PC-9 (cell line): ENCODE data around the gene EGFL8. TPM values are rescaled to one million over a fixed set of nuclear protein-coding genes. Genes with fewer than 3 reads are reported as not detected.

ENCODE experiments used
- BruUV-seq: library from RNA; stranded (reverse); fragments of 400-500 nt; replicated peaks from 2 replicates; lab custom pipeline; 2021; lab: Mats Ljungman, UMichigan
- CTCF ChIA-PET: fragments of 300-600 bp; sonication (Branson Sonifier 250); formaldehyde crosslinking; loops from one replicate; lab custom pipeline; 2022; ENCODE audit warnings: antibody characterized with exemption; lab: Charles Lee
- POLR2A ChIA-PET: fragments of 300-600 bp; sonication (Branson Sonifier 250); formaldehyde crosslinking; loops from one replicate; lab custom pipeline; 2022; ENCODE audit warnings: antibody characterized with exemption; ENCODE audit not compliant: unreplicated experiment; lab: Charles Lee
- DNase-seq, 2 experiments: peaks; one replicate each; pipeline versions ENCODE4 v3.0.0 to v3.0.0-alpha.2; 2015 to 2022; ENCODE audit warnings: mixed read lengths in 1 of 2
- H2AFZ ChIP-seq: fragments of 200-600 bp; sonication (generic); 2 replicates; pipeline ENCODE4 v1.8.1; 2017; ENCODE audit warnings: antibody characterized with exemption
- H3F3A ChIP-seq: fragments of 200-600 bp; sonication (generic); 2 replicates; pipeline ENCODE4 v1.8.1; 2017; ENCODE audit warnings: antibody characterized with exemption, mild to moderate bottlenecking, low read depth; ENCODE audit not compliant: insufficient read depth
- H3K27ac ChIP-seq: fragments of 200-600 bp; sonication (generic); 2 replicates; pipeline ENCODE4 v1.6.1; 2016; ENCODE audit warnings: mixed run types
- H3K27me3 ChIP-seq: fragments of 200-600 bp; sonication (generic); 2 replicates; pipeline ENCODE4 v1.6.1; 2016; ENCODE audit warnings: low read depth, mixed run types; ENCODE audit not compliant: insufficient read depth
- H3K36me3 ChIP-seq: fragments of 200-600 bp; sonication (generic); 2 replicates; pipeline ENCODE4 v1.6.1; 2016; ENCODE audit warnings: low read depth, mixed run types
- H3K4me1 ChIP-seq: fragments of 200-600 bp; sonication (generic); replicated peaks from 2 replicates; pipeline ENCODE4 v1.6.1; 2016; ENCODE audit warnings: mixed run types; ENCODE audit not compliant: insufficient read depth
- H3K4me2 ChIP-seq: fragments of 200-600 bp; sonication (generic); 2 replicates; pipeline ENCODE4 v1.6.1; 2017; ENCODE audit warnings: mixed run types
- H3K4me3 ChIP-seq: fragments of 200-600 bp; sonication (generic); 2 replicates; pipeline ENCODE4 v1.6.1; 2016; ENCODE audit warnings: mixed run types
- H3K79me2 ChIP-seq: fragments of 200-600 bp; sonication (generic); 2 replicates; pipeline ENCODE4 v1.6.1; 2017; ENCODE audit warnings: low read depth, mixed run types
- H3K9me2 ChIP-seq: fragments of 200-600 bp; sonication (generic); 2 replicates; pipeline ENCODE4 v1.8.1; 2017; ENCODE audit warnings: mild to moderate bottlenecking; ENCODE audit not compliant: insufficient read depth
- H3K9me3 ChIP-seq: fragments of 200-600 bp; sonication (generic); 2 replicates; pipeline ENCODE4 v1.8.1; 2016; ENCODE audit warnings: low read depth; ENCODE audit not compliant: insufficient read depth
- H4K20me1 ChIP-seq: fragments of 200-600 bp; sonication (generic); 2 replicates; pipeline ENCODE4 v1.8.1; 2017; ENCODE audit not compliant: insufficient read depth
- EZH2 ChIP-seq: fragments of 200-600 bp; sonication (generic); IDR thresholded peaks from 2 replicates; pipeline ENCODE4 v1.8.0; 2017; ENCODE audit warnings: antibody characterized with exemption, low read depth
- intact Hi-C: fragments of 100-400 bp; cut with micrococcal nuclease; formaldehyde crosslinking; loops from one replicate; pipeline ENCODE4 v1.10.0; 2022; ENCODE audit not compliant: unreplicated experiment
- total RNA-seq: library from RNA; stranded (reverse); gene quantifications from 2 replicates; pipeline ENCODE4 v1.2.3, GENCODE V29; 2021
- TF ChIP-seq, protein P1 (sequence below): fragments of 200-600 bp; sonication (generic); conservative IDR thresholded peaks from 2 replicates; pipeline ENCODE4 v1.6.1; 2017; ENCODE audit warnings: mixed run types, antibody characterized with exemption, mild to moderate bottlenecking, moderate library complexity

EGFL8 gene
- total RNA-seq, 1 experiment from 2014 or later: 26.0 TPM

DNA sequence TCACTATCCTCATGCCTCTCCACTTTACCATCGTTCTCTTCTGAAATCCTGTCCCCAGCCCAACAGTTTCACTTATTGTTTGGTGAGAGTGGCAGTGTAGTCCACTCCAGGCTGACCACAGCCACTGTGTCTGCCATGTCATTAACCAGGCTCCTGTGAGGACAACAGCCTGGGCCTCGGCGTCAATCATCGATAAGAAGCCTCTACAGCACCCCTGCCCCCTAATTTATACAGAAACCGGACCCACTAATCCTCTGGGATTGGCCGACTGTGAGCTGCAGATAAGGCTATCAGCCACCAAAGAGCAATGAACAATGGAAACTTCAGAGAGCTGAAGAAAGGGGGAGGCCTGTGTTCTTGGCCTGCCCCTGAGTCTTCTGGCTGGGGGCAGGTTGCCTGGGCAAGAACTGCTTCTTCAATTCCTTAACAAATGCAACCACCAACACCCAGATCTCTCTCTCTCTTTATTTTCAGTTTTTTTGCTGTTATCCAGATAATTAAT, 3.4 kb downstream of the EGFL8 start:
- 0 out of 2 replicates have a peak, but pooled peaks cover under 1% of the 10 kb centered on the region for H3K4me1 ChIP-seq
- H3K9me3 ChIP-seq: no peaks in the 10 kb centered on the region
- no peaks in the 10 kb centered on the region for H3K9me2 ChIP-seq
- ChIA-PET CTCF (no interaction called here), POLR2A (no interaction called here)
- no peaks in the 10 kb centered on the region for H3K79me2 ChIP-seq
- H3K4me2 ChIP-seq: no peak overlapping the region
- peaks cover 17% of the 10 kb centered on the region; the same call in 1 of the 2 replicates for H3F3A ChIP-seq
- no peak for DNase-seq
- no peak overlapping the region for H3K4me3 ChIP-seq
- H3K36me3 ChIP-seq: no peaks in the 10 kb centered on the region
- no TSS peak for BruUV-seq
- intact Hi-C loops: no loop called here
- H3K27ac ChIP-seq: no peak overlapping the region
- TF ChIP-seq, protein P1, sequence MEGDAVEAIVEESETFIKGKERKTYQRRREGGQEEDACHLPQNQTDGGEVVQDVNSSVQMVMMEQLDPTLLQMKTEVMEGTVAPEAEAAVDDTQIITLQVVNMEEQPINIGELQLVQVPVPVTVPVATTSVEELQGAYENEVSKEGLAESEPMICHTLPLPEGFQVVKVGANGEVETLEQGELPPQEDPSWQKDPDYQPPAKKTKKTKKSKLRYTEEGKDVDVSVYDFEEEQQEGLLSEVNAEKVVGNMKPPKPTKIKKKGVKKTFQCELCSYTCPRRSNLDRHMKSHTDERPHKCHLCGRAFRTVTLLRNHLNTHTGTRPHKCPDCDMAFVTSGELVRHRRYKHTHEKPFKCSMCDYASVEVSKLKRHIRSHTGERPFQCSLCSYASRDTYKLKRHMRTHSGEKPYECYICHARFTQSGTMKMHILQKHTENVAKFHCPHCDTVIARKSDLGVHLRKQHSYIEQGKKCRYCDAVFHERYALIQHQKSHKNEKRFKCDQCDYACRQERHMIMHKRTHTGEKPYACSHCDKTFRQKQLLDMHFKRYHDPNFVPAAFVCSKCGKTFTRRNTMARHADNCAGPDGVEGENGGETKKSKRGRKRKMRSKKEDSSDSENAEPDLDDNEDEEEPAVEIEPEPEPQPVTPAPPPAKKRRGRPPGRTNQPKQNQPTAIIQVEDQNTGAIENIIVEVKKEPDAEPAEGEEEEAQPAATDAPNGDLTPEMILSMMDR: no peak
- no peak for TF ChIP-seq EZH2
- H3K27me3 ChIP-seq: no peaks in the 10 kb centered on the region
- no peaks in the 10 kb centered on the region for H4K20me1 ChIP-seq
- no peak overlapping the region for H2AFZ ChIP-seq

GRCh38 chr6:32168350-32168749, 4.0 kb downstream of the EGFL8 start:
- ChIA-PET POLR2A (no interaction called here), CTCF (interaction anchor here (1.2 kb wide), 1 partner anchor 17 kb away, joined by 5 read pairs; no protein-coding TSS in a partner anchor)
- H4K20me1 ChIP-seq: no peaks in the 10 kb centered on the region
- no peaks in the 10 kb centered on the region for H3K27me3 ChIP-seq
- no peaks in the 10 kb centered on the region for H3K79me2 ChIP-seq
- H3K36me3 ChIP-seq: no peaks in the 10 kb centered on the region
- H3K9me3 ChIP-seq: no peaks in the 10 kb centered on the region
- H3K9me2 ChIP-seq: no peaks in the 10 kb centered on the region
- intact Hi-C loops: no loop called here
- no peak for DNase-seq
- no peak overlapping the region for H3K27ac ChIP-seq
- no peak overlapping the region for H2AFZ ChIP-seq
- H3F3A ChIP-seq: peaks cover 17% of the 10 kb centered on the region; the same call in 1 of the 2 replicates
- no peak for TF ChIP-seq EZH2
- TF ChIP-seq, protein P1: no peak
- H3K4me1 ChIP-seq: 0 out of 2 replicates have a peak, but pooled peaks cover 6% of the 10 kb centered on the region
- H3K4me3 ChIP-seq: no peak overlapping the region
- BruUV-seq: no TSS peak
- H3K4me2 ChIP-seq: no peak overlapping the region

- BruUV-seq: TSS peak; percentile 29
- no peak overlapping the region for H3K4me3 ChIP-seq
- intact Hi-C loops: no loop called here
- no peaks in the 10 kb centered on the region for H3K79me2 ChIP-seq
- 0 out of 2 replicates have a peak, but pooled peaks cover 7% of the 10 kb centered on the region for H3K4me1 ChIP-seq
- peaks cover 17% of the 10 kb centered on the region; the same call in 1 of the 2 replicates for H3F3A ChIP-seq
- no peak overlapping the region for H3K27ac ChIP-seq
- H4K20me1 ChIP-seq: no peaks in the 10 kb centered on the region
- TF ChIP-seq, protein P1: no peak
- TF ChIP-seq EZH2: no peak
- H3K9me2 ChIP-seq: no peaks in the 10 kb centered on the region
- no peak overlapping the region for H3K4me2 ChIP-seq
- CTCF ChIA-PET: interaction anchor here (1.2 kb wide), 1 partner anchor 18 kb away, joined by 5 read pairs; no protein-coding TSS in a partner anchor
- H3K9me3 ChIP-seq: no peaks in the 10 kb centered on the region
- no peak overlapping the region for H2AFZ ChIP-seq
- POLR2A ChIA-PET: interaction anchor here (0.6 kb wide), 2 partner anchors 33 to 271 kb away, joined by 3 to 18 read pairs; no protein-coding TSS in a partner anchor
- H3K27me3 ChIP-seq: no peaks in the 10 kb centered on the region
- no peaks in the 10 kb centered on the region for H3K36me3 ChIP-seq
- DNase-seq: no peak
Measured at GRCh38 chr6:32168807-32169591, 4.6 kb downstream of the EGFL8 start.
